Thyroid gland (tissue), 4 donors: ENCODE results near the gene LOXL4.

ENCODE experiments used
- CTCF ChIP-seq, 6 experiments: fragments of 200-600 bp in 3 of 6; fragments of 450-650 bp in 3 of 6; sonication (generic) in 3 of 6; IDR thresholded peaks; one replicate each; pipeline ENCODE4 v1.5.1; 2016 to 2019; ENCODE audit warnings: antibody characterized with exemption in 6 of 6, mild to moderate bottlenecking in 2 of 6, inconsistent platforms in 1 of 6, moderate library complexity in 1 of 6
- POLR2A ChIP-seq, 2 donors: fragments of 450-650 bp; IDR thresholded peaks; one replicate each; pipeline ENCODE4 v1.6.1; 2017; ENCODE audit warnings: antibody characterized with exemption in 2 of 2, mild to moderate bottlenecking in 2 of 2, moderate library complexity in 1 of 2

- TF ChIP-seq CTCF (IDR thresholded peaks at IDR 0.05) (no peak), POLR2A (IDR thresholded peaks at IDR 0.05) (no peak)
These were observed 43.5 kb downstream of the LOXL4 start for GRCh38 chr10:98224509-98224908.
